Dedifferentiated amniotic fluid mesenchymal stem cell (primary cell): Measurements from ENCODE around the gene EIF3D.

Experiments
- DNase-seq: peaks from one replicate; pipeline ENCODE4 v3.0.0-alpha.2; 2016; ENCODE audit errors: extremely low spot score

EIF3D gene

DNA sequence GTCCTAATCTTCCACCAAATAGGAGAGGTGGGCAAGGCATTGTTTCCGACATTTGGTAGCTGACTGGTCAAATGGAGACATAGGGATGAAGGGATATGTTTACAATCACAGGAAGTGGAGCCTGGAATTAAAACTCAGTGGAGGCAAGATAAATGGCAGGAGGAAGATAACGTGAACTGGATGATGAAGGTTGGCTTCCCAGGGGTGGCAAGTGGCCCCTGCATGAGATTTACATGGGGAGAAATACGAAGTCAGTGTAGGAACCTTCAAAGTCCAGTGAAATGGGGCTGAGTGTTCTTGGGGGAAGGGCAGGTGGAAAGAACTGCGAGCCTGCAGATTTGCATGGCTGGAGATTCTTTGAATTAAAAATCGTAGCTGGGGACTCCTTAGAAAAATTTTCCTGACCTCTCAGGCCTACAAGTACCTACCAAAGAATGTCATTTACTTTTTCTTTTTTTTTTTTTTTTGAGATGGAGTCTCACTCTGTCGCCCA is 21.4 kb downstream of the EIF3D start:
- no peak for DNase-seq

DNA sequence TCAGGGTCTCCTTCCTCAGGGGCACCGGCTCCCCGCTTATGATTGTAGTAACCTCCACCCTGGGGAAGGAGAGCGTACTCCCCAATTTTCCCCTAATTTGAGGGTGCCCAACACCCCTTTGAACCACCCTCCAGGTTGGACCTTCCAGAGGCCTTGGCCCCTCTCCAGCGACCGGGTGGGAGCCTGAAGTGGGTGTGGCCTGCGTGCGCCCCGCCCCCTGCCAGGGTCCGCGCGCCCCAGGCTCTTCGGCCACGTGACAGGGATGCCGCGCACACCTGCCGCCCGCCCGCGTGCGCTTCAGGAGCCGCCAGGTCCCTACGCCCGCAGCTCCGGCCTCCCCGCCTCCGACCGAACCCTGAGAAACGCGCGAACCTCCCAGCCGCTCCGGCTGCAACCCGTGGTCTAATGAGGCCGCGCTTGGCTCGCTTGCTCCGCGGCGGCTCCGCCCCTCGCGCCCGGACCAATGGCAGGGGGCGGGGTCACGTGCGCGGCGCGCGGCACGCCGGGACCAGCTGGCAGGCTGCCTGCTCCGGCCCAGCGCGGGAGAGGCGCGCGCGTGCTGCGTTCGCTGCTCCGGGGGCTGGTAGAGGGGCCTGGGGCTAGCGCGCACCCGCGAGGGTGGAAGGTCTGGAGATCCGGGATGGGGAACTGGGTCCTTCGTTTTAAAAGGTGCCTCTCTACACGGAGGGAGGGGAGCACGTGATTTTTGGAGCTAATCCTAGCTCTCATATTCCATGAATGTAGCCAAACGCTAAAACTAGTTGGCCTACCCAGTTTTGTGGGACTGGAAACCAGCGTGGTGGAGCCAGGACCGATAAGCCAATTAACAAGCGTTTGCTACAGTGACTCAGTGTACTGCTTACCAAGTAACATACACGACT is 22.1 kb downstream of the EIF3D start, which contains the start of gene FOXRED2:
TSS of gene FOXRED2 (minus strand) at position 404 of the 881 bp plus-strand sequence. CDS start 618 bp downstream, outside the sequence.
- peak; percentile 54 for DNase-seq

DNA sequence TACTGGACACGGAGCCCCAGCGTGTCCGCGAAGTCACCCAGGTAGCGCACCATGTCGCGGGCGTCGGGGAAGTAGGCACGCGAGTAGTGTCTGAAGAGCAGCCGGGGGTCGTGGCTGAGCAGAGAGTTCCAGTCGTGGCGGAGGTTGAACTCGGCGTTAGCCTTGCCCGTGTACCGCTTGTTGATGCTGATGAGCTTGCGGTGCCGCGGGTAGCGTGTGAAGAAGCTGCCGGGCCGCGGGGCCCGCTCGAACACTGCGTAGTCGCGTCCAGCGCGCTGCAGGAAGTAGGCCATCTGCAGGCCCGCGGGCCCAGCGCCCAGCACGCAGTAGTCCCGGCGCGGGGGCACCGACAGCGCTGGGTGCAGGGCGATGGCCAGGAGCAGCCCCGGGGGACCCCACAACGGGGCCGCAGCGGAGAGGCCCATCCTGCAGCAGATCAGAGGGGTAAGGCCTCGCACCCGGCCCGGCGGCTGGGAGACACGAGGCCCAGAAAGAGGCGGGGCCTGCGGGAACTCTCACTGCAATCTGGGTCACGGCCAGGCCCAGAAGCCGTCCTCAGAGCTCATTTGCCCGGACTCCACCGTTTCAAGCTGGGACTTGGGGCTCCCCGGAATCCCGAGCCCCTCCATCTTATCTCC is 22.8 kb downstream of the EIF3D start:
- DNase-seq: no peak

DNA sequence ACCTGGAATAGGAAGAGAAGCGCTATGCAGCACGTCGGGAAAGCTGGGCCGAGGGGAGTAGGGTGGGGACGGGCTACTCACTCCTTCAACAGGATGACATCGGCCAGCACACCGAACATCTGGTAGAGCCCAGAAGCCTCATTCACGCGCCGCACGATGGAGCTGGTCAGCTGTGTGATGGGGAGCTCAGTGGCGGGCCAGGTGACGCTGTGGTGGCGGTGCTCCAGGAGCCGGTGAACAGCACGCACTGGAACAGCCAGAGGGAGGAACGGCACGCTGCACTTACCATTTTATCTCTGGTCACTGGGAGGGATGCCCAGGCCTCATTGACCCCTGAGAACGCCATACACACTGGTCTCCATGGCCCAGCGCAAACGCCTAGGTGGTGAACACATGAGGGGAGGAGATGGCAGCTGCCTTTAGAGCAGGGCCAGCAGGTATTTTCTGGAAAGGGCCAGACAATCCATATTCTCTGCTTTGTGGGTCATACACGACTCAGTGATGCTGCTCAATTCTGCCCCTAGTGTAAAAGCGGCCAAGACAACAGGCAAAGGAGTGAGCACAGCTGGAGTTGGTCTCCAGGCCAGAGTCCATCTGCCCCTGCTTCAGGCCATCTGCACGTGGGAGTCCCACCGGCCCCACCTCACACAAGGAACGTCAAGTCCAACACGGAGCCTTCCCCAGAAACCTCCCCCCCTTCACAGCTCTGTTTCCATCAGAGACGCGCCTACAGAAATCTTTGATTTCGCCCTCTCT is 30.9 kb downstream of the EIF3D start:
- DNase-seq: no peak

DNA sequence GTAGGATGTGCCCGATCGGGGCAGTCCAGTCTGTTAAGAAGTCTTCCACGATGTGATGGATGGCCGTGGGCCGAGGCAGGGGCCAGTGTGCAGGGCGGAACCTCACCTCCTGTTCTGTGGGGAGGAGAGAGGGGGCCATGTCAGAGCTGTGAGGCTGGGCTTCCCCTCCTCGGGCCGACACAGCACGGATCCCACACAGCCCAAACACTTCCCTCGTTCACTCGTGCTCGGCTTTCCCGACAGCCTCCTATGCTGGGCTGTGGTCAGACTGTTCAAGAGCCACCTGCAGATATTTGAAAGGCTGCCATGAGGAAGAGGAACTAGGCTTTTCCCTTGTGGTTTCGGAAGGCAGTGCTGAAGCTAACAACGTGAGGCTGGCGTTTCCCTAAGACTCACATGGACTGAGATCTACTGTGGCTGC is 35.3 kb downstream of the EIF3D start:
- no peak for DNase-seq

DNA sequence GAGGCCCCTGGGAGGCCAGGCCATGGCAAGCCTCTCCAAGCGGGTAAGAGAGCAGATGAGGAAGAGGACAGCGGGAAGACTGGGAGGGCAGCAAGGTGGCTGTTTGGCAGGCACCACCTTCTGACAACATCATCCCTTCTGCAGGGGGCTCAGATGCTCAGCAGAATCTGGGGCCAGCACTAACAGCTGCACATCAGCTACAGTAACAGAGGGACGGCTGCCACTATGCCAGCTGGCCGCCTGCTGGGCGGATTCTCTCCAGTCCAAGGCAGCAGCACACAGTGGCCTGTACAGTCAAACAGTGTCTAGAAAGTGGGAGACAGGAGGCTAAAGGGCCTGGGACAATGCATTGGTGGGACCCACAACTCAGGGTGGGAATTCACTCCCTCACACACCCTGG is 36.9 kb downstream of the EIF3D start:
- DNase-seq: no peak

DNA sequence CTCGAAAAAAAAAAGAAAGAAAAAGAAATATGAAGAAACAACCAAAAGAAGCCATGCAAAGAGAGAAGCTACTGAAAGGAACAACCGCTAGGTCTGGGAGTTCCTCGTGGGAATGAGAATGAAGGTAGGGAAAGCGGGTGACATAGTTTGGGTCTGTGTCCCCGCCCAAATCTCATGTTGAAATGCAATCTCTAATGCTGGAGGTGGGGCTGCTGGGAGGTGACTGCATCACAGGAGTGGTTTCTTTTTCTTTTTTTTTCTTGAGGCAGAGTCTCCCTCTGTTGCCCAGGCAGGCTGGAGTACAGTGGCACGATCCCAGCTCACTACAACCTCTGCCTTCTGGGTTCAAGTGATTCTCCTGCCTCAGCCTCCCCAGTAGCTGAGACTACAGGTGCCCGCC is 37.8 kb downstream of the EIF3D start:
- no peak for DNase-seq

DNA sequence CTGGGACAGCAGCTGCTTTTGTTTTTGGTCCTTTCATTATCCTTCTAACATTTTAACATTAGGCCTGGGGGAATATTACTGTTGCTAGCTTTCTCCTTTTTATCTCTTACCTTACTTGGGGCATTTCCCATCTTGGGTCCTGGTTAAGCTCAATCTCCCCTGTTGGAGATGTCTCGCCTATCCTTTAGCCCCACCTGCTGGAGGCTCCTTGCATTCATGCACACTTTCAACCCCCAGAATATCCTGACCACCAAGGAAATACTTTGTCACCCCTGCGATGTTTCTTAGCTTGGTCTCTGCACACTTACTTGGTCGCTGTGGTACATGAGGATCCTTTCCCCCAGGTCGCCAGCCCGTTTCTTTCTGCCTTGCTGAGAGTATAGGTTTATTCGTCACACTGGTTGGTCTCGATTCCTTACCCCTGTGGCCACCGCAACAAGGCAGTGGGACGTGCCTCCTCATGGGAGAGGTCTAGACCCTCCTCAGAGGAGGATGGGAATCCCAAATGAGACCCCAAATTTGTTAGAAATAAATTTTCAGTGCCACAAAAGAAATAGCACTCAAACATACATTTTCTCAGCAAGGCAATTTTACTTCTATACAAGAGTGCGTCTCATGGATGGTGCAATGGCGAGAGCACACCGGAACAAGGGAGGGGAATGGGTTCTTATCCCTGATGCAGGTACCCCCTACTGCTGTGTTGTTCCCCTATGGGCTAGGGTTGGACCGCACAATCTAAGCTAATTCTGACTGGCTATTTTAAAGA is 42.2 kb downstream of the EIF3D start:
- DNase-seq: no peak

DNA sequence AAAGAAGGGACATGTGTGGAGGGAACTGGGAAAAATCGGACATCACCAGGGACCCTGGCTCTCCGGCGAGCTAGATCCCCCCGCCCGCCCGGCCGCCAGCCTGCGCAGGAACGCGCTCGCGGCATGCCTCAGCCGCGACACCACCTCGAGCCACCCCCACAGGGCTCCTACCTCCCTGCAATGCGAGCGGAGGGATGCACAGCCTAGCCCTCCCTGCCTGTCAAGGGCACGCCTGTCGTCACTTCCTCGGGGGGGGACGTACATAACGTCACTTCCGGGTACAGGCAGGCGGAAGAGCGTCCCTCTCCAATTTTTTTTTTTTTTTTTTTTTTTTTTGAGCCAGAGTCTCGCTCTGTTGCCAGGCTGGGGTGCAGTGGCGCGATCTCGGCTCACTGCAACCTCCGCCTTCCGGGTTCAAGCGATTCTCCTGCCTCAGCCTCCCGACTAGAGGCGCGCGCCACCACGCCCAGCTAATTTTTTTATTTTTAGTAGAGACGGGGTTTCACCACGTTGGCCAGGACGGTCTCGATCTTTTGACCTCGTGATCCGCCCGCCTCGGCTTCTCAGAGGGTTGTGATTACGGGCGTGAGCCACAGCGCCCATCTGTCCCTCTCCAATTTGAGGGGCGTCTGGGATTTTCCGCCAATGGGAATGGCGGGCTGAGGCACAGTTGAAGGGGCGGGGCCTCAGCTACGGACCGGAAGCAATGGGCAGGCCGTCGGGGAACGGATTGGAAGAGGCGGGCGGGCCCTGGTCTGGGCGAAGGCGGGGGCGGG is 47.4 kb downstream of the EIF3D start, which contains the start of gene TXN2:
TSS of gene TXN2 (minus strand) at position 248 of the 776 bp plus-strand sequence. CDS start 803 bp downstream, outside the sequence.
- peak; percentile 95 for DNase-seq

DNA sequence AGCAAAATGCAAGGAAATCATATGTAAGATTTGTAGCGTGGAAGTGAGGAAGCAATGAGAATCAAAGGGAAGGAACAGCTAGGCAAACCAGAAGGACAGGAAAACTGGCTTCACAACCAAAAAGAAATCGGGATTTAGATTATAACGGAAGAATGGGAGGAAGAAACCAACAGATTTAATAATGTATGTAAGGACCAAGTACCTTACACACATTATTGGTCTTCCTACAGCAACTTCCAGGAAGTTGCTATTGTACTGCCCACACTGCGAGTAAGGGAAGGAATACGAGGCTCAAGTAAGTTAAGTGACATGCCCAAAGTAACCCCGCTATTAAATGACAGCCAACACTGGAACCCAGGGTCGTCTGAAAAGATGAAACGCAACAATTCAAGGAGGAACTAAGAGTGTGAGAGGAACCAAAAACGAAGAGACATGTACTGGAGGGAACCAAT is 48.0 kb downstream of the EIF3D start:
- no peak for DNase-seq

DNA sequence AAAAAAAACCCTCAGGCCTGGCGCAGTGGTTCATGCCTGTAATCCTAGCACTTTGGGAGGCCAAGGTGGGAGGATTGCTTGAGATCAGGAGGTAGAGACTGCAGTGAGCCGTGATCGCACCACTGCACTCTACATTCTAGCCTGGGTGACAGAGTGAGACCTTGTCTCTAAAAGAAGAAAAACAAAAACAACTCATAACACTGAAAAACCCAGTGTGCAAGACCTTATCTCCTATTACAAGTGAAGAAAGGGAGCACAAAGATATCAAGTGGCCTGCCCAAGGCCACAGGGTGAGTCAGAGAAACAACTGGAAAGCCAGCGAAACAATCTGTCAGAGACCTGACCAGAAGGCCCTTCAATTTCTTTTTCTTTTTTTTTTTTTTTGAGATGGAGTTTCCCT is 50.0 kb downstream of the EIF3D start:
- no peak for DNase-seq

DNA sequence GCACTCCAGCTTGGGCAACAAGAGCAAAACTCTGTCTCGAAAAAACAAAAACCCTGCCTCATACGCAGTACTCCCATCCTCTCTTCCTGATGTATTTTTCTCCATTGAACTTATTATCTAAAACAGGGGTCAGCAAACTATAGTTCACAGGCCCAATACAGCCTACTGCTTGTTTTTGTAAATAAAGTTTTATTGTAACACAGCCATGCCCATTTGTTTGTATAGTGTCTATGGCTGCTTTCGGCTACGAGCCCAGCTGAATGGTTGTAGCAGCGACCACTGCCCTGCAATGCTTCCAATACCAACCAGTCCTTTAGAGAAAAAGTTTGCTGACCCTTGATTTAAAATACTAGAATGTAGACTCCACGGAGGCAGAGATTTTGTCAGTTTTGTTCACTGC is 53.6 kb downstream of the EIF3D start:
- no peak for DNase-seq

DNA sequence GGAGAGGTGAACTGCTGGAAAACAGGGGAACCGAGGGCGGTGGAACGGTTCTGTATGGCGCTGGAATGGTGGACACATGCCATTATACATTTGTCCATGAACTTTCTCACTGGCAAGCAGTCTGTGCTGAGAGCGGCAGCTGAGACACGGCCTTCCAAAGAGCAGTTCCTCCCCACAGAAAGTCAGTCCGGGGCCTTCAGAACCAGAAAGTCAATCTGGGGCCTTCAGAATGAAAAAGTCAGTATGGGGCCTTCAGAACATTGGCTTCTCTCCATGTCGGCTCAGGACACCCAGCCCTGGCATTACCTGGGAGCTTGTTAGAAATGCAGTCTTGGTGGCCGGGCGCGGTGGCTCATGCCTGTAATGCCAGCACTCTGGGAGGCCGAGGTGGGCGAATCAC is 56.3 kb downstream of the EIF3D start:
- DNase-seq: no peak

DNA sequence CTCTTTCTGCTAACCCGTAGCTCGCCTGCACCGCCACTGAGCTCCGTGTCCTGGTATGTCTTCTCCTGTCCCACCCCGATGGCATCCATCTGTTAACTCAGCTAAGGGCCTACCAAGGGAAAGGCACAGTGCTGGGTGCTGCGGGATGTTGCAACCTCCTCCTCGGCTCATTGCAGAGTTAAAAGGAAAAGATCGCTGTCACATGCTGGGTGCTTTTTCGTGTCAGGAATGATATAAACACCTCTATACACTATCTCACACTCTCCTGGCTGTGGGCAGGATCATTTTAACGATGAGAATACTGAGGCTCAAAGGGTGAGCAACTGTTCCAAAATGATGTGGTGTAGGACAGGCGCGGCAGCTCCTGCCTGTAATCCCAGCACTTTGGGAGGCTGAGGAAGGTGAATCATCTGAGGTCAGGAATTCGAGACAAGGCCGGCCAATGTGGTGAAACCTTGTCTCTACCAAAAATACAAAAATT is 57.6 kb downstream of the EIF3D start:
- no peak for DNase-seq

DNA sequence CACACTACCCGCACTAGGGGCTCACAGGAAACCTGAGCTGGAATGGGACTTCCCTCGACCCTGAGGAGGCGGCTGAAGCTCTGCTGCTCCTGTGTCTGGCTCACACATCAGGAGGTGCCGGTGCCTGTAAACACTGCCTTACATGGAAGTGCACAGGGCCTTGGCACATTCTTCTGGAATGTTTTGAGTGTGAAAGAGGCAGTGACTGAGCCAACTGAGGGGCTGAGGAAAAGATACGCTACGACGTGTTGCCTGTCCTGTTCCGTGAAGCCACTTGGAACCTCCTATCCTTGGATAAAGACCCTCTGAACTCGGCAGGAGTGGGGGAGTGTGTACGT is 58.0 kb downstream of the EIF3D start:
- DNase-seq: no peak

DNA sequence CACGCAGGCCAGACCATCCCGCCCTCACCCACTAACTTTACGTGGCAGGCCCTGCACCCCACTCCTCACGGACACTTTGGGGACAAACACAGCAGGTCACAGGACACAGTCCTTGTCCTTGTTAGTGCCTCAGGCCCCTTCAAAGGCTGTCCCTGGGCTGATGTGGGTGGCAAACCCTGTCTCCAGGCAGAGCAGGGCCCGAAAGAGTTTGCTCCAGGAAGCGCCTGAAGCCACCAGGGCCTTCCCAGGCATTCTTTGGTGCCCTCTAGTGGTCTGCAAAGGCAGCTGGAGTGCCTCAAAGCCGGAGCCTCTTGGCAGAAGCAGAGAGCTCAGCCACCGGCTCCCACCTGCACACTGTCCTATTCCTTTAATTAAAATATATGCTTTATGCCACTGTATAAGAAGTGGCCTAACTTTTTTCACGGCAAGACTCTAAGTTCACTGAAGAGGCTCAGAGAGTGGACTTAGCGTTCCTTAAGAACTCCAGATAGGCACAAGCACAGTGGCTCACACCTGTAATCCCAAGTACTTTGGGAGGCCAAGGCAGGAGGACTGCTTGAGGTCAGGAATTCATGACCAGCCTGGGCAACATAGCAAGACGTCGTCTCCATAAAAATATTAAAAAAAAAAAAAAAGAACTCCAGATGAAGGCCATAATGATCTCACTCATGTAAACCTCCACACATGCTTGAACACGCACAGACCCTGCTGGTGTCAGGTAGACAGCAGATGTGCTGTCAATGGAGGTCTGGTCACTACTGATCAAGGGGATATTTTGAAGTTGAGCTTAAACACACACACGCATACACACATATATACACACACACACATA is 58.6 kb downstream of the EIF3D start:
- peak; percentile 81 for DNase-seq

DNA sequence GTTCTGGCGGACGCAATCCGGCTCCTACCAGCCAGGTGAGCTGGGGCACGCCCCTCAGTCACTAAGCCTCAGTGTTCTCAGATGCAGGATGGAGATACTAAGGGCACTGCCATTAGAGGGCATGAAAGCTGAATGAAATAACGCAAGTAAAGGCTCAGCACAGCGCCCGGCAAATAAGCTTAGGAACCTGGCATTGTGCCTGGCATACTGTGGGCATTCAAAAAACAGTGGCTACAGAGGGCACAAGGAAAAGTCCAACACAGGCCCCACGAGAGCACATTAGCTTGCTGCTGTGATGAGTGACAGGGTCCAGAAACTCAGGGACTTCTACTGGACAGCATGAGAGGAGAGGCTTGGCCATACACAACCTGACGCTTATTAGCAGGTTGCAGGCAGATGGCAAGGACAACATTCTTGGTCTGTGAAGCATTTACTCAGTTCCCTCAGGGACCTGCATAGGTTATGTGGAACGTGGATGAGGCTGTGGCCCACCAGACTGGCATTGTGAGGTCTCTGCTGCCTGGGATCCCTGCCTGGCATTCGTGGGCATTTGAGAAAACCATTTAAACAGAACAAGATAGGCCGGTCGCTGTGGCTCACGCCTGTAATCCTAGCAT is 59.8 kb downstream of the EIF3D start:
- no peak for DNase-seq

DNA sequence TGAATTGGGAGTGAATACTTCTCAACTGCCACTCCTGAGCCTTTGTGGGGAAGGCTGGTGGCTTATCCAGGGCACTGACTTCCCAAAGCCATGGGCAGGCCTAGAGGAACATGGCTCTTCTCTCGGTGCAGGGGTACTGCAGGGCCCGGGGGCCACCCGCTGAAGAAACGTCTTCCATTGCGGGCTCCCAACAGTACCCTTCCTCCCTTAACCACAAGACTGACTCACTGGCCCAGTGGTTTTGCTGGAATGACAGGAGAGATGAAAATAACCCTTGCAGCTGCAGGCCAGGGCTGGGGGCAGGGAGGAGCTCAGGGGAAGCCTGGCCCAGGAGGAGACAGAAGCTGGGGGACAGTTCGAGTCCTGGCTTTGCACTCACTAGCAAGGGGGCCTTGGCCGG is 61.0 kb downstream of the EIF3D start:
- peak; percentile 76 for DNase-seq
